GM19328 (cell line): ENCODE data around the gene PROM1.

Experiments used
- ATAC-seq: cut with Tn5 transposase; IDR thresholded peaks from one replicate; pipeline ENCODE4 v1.9.1; 2021; ENCODE audit warnings: mild to moderate bottlenecking, moderate library complexity; ENCODE audit not compliant: unreplicated experiment

The PROM1 gene

GRCh38 chr4:16066586-16067128 lies 17.2 kb downstream of the PROM1 start:
- no peak for ATAC-seq

GRCh38 chr4:16065066-16065465 lies 18.8 kb downstream of the PROM1 start:
- ATAC-seq = no peak

- ATAC-seq = no peak
Measured at GRCh38 chr4:16062601-16063000, 21.2 kb downstream of the PROM1 start.

DNA sequence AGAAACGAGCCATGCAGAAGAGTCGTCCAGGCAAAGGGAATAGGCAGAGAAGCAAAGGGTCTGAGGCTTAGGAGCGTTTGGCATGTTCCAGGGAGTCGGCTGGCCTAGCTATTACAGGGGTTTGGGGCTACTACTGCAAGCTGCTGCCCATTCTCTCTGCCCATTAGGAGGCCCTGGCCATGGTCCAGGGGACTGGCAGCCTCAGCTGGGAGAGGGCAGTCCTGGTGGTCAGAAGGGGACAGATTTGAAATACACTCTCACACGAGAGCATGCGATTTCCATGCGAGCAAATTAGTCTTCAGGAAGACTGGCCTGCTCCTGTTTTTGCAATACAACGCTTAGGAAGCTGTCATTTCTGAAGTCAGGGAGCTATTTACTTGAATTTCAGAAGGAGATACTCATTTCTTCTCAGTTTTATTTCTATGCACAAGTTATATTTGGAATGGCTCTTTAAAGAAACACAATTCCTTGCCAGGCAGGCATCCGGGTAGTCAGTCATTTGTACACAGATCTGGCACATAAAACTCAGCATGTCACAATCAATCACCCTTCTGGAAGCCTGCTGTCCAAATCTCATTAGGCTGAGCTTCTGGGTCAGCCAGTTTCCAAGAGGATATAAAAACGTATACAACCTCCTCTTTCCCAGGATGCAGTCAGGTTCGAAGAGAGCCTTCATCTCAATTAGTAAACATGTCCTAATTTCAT lies 27.0 kb downstream of the PROM1 start:
- no peak for ATAC-seq

DNA sequence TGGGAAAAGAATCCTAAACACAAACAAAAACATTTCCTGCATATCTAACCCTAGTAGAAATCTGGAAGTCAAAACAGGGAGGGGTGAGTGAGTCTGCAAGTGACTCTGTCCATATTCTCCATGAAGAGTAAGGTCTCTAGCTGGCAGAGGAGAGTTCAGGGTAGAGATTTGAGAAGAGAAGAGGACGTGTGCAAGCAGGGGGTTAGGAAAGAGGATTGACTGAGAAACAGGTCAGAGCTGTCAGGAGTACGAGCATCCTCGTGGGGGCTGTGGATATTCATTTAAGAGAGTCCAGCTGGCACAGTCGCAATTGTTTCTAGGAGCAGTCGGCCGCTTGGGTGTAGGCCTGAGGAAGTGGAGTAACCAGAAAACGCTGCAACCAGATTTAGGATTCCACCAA lies 27.9 kb downstream of the PROM1 start:
- no peak for ATAC-seq

GRCh38 chr4:16055471-16055870 lies 28.4 kb downstream of the PROM1 start:
- ATAC-seq = no peak

DNA sequence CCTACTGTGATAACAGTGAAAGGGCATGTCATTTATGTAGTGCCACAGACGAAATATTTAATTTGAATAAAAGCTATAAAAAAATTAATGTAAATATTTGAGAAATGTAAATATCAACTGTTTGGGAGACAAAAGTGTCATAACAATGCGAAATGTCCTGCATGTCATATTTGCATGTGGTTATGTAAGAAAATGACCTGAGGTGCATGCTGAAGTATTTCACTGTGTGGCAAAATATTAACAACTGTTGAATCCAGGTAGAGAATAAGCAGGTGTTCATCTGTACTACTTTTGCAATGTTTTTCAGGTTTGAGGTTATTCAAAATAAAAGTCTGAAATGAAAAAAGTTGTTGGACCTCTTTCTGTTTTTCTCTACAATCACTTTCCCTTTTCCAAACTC lies 30.9 kb downstream of the PROM1 start:
- ATAC-seq = no peak

GRCh38 chr4:16051980-16052379 lies 31.8 kb downstream of the PROM1 start:
- no peak for ATAC-seq

DNA sequence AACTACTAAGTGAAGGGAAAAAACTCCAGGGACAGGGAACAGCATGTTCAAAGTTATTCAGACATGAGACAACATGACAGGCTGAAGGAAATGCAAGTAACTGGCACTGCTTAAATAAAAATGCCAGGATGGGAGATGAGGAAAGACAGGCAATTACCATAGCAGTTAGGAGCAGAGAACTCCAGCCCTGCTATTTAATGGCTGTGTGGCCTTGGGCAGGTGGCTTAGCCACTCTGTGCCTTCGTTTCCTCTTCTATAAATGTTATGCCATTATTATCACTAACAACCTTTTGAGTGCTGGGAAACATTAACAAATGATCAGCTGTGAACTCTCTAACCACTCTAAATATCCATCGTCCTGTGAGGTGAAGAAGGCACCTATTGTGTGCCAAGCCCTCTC lies 32.7 kb downstream of the PROM1 start:
- no peak for ATAC-seq

DNA sequence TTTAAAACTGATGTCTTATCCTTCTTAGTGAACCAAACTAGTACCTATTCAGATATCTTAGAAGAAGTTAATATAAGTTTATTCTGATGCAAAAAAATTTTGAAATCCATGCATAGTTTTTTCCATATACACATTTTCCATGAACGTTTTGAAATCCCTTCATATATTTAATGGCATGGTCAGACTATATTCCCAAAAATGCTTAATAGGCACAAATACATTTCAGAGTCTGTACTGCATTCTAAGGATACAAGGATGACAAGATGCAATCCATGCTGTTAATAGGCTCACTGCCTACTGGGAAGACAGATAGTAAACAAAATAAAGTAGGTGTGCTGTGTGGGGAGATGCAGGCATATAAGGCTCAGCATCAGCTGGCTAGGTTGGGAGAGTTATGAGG lies 33.2 kb downstream of the PROM1 start:
- no peak for ATAC-seq

GRCh38 chr4:16048619-16049419 lies 35.0 kb downstream of the PROM1 start:
- no peak for ATAC-seq

GRCh38 chr4:16045687-16046086 lies 38.1 kb downstream of the PROM1 start:
- no peak for ATAC-seq

DNA sequence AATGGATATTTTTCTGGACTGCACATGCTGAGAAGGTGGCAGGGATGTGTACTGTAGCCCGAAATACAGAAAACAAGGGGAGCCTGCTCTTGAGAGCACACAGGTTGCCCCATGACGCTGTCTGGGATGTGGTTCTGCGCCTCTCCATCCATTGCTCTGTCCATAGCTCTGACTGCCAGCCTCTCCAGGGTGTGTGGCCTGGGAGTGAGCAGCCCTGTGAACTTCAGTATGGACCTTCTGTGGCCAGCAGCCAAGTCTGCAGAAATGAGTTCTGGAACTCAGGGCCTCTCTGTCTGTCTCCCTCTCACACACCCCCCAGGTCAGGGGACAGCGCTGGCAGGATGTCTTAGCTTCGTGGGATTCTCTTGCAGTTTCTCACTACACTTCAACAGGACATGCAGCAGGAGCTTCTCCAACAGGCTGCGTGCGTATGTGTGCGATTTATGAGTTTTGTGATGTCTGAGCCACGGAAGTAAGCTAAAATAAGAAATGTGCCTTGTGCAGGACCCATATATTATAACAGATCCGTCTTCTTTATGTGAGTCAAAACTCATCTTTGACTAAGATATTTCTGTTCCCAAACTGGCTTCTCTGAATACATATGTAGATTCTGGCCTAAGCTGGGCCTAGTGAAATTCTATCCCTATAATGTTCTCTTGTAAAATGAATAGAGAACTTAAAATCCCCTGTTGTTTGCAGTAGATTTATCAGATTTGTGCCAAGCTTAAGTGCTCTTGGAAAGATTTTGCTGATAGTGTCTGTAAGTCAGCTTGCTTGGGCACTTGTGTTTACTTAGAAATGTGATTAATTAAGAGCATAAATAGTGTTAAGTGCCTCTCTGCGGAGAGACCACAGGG lies 40.0 kb downstream of the PROM1 start:
- ATAC-seq = no peak

DNA sequence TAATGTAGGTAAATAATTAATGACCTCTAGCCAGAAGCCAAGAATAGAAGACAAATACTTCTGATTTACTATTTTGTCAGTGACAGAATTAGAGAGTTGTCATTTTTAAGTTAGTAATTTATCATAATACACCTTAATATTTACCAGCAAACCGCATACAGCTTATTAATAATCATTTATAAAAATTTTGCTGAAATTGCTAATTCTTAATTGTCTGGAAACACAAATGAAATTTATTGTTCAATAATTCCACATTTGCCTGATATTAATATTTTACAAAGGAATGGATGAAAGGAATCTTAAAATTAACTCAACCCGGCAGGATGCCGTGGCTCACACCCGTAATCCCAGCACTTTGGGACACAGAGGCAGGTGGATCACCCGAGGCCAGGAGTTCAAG lies 44.7 kb downstream of the PROM1 start:
- ATAC-seq = no peak

GRCh38 chr4:16037901-16038300 lies 45.9 kb downstream of the PROM1 start:
- ATAC-seq = no peak

GRCh38 chr4:16035843-16036242 lies 48.0 kb downstream of the PROM1 start:
- no peak for ATAC-seq

DNA sequence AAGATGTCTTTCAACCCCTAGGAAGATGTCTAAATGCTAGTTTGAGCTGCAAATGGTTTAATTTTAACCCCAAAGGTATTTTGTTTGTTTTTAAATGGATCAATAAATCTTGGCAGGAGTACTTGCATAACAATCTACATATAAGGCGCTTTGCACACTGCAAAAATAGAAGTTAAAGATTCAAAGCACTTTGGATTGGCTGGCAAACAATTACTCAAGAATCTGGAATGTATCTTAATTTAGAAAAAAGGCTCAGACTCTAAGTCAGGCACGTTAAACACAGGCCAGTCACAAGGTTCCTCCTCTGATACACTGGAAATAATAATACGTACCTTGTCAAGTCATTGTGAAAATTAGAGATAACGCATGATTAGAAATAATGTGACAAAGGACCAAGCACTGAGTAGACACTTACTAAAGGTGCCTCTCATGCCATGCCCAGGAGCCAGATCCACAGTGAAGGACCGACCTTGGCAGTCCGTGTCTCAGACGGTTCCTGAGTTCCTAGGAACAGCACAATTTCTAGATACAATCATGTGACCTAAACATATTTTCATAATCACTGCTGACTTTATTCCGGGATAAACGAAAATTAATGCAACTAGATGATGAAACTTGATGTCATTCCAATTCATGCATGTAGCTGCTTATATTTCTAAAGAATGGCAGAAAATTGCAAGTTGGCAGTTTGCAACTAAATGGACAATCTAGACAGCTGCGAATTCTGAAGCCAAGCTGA lies 49.6 kb downstream of the PROM1 start:
- ATAC-seq = no peak

- no peak for ATAC-seq
Measured at GRCh38 chr4:16032396-16032770, 51.4 kb downstream of the PROM1 start.

GRCh38 chr4:16031546-16032395 lies 52.1 kb downstream of the PROM1 start:
- no peak for ATAC-seq

- ATAC-seq = no peak
Measured at GRCh38 chr4:16029886-16030285, 53.9 kb downstream of the PROM1 start.
